Tibial artery (tissue), 4 donors: Measurements from ENCODE around the gene RFC3.

Experiments used
- DNase-seq, 2 donors: peaks; one replicate each; pipeline ENCODE4 v3.0.0-alpha.2; 2019
- H3K27ac ChIP-seq, 2 donors: fragments of 200-600 bp; sonication (generic) in 1 of 2; 1 replicate in 1 of 2; 2 replicates in 1 of 2; pipeline ENCODE4 v1.5.1; 2018 to 2019; ENCODE audit warnings: mild to moderate bottlenecking in 1 of 2
- H3K27me3 ChIP-seq, 2 donors: fragments of 200-600 bp; sonication (generic) in 1 of 2; one replicate each; pipeline versions ENCODE4 v1.5.1 to v1.6.0; 2016 to 2019
- H3K36me3 ChIP-seq, 3 donors: fragments of 200-600 bp; sonication (generic) in 2 of 3; one replicate each; pipeline ENCODE4 v1.5.1; 2016 to 2019; ENCODE audit warnings: mild to moderate bottlenecking in 2 of 3
- H3K4me1 ChIP-seq, 4 donors: fragments of 200-600 bp; sonication (generic) in 2 of 4; 1 replicate in 3 of 4; 2 replicates in 1 of 4; pipeline ENCODE4 v1.5.1; 2016 to 2019
- H3K4me3 ChIP-seq, 2 donors: fragments of 200-600 bp; sonication (generic) in 1 of 2; 1 replicate in 1 of 2; 2 replicates in 1 of 2; pipeline ENCODE4 v1.5.1; 2018 to 2019; ENCODE audit warnings: mild to moderate bottlenecking in 2 of 2
- H3K9me3 ChIP-seq, 3 donors: fragments of 200-600 bp; sonication (generic) in 1 of 3; one replicate each; pipeline ENCODE4 v1.5.1; 2016 to 2019
- intact Hi-C: fragments of 100-400 bp; cut with DNase I; formaldehyde crosslinking; loops from one replicate; pipeline ENCODE4 v1.15.0; 2023; ENCODE audit warnings: low total_unique reads
- TF ChIP-seq, protein P1 (sequence below), 2 experiments: fragments of 200-600 bp in 1 of 2; fragments of 450-650 bp in 1 of 2; IDR thresholded peaks; one replicate each; pipeline ENCODE4 v1.5.1; 2017 to 2019; ENCODE audit warnings: antibody characterized with exemption in 2 of 2, mild to moderate bottlenecking in 1 of 2, moderate library complexity in 1 of 2

Gene RFC3

GRCh38 chr13:33832872-33833271 is 14.9 kb downstream of the RFC3 start:
- Histone ChIP-seq H3K36me3 (peaks cover 25 to 41% (median 33%) of the 10 kb centered on the region in 3 donors), H3K27me3 (no peaks in the 10 kb centered on the region), H3K9me3 (no peaks in the 10 kb centered on the region), H3K4me1 (no peaks in the 10 kb centered on the region), H3K27ac (no peak overlapping the region), H3K4me3 (no peak overlapping the region)
- TF ChIP-seq, protein P1, sequence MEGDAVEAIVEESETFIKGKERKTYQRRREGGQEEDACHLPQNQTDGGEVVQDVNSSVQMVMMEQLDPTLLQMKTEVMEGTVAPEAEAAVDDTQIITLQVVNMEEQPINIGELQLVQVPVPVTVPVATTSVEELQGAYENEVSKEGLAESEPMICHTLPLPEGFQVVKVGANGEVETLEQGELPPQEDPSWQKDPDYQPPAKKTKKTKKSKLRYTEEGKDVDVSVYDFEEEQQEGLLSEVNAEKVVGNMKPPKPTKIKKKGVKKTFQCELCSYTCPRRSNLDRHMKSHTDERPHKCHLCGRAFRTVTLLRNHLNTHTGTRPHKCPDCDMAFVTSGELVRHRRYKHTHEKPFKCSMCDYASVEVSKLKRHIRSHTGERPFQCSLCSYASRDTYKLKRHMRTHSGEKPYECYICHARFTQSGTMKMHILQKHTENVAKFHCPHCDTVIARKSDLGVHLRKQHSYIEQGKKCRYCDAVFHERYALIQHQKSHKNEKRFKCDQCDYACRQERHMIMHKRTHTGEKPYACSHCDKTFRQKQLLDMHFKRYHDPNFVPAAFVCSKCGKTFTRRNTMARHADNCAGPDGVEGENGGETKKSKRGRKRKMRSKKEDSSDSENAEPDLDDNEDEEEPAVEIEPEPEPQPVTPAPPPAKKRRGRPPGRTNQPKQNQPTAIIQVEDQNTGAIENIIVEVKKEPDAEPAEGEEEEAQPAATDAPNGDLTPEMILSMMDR (IDR thresholded peaks at IDR 0.05) = no peak
- no peak for DNase-seq
- intact Hi-C loops = no loop called here

DNA sequence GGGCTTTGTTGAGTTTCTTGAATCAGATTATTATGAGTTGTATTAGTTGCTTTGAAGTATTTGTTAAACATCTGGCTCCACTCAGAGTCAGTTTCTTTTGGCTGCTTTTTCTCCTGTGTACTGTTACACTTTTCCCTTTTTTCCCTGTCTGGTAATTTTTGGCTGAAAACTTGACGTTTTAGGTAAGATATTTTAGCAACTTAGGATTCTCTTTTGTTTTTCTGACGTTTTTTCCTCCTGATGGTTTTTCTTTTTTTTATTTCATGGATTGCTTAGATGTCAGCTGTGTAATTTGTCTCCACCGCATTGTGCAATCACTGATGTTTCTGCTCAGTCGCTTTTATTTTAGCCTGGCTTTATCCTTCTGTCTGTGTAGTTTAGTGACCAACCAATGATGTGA is 20.7 kb downstream of the RFC3 start:
- H3K27ac ChIP-seq = no peak overlapping the region
- TF ChIP-seq, protein P1 (IDR thresholded peaks at IDR 0.05) = no peak

DNA sequence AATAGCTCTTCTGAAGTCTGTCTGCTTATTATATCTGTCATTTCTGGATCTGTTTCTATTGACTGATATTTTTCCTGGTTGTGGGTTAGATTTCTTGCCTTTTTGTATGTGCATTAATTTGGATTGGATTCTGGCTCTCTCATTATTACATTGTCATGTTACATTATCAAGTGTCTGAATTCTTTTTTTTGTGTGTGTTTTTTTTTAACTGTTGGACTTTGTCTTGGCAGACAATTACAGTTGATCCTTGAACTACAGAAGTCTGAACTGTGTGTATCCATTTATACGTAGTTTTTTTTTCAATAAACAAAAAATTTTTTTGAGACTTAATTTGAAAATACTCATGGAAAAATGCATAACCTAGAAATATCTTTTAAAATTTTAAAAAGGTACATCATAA is 22.5 kb downstream of the RFC3 start:
- H3K9me3 ChIP-seq = no peaks in the 10 kb centered on the region
- H3K4me3 ChIP-seq = no peak overlapping the region
- H3K4me1 ChIP-seq = no peaks in the 10 kb centered on the region
- H3K36me3 ChIP-seq = peaks cover 0 to 7% (median 4%) of the 10 kb centered on the region in 3 donors
- H3K27ac ChIP-seq = no peak overlapping the region
- intact Hi-C loops = no loop called here
- H3K27me3 ChIP-seq = no peaks in the 10 kb centered on the region
- no peak for DNase-seq
- TF ChIP-seq, protein P1 (IDR thresholded peaks at IDR 0.05) = no peak

More for the DNA sequence above, 20.7 kb downstream of the RFC3 start:
- Histone ChIP-seq H3K9me3 (no peaks in the 10 kb centered on the region), H3K36me3 (peaks cover 0 to 12% (median 7%) of the 10 kb centered on the region in 3 donors), H3K4me1 (no peaks in the 10 kb centered on the region), H3K4me3 (no peak overlapping the region), H3K27me3 (no peaks in the 10 kb centered on the region)
- intact Hi-C loops = no loop called here
- DNase-seq = no peak

GRCh38 chr13:33842207-33842606 is 24.3 kb downstream of the RFC3 start:
- Histone ChIP-seq H3K9me3 (no peaks in the 10 kb centered on the region), H3K4me3 (no peak overlapping the region), H3K4me1 (no peaks in the 10 kb centered on the region), H3K27ac (no peak overlapping the region), H3K36me3 (peaks cover 0 to 8% (median 0%) of the 10 kb centered on the region in 3 donors), H3K27me3 (no peaks in the 10 kb centered on the region)
- TF ChIP-seq, protein P1 (IDR thresholded peaks at IDR 0.05) = no peak
- intact Hi-C loops = no loop called here
- no peak for DNase-seq

DNA sequence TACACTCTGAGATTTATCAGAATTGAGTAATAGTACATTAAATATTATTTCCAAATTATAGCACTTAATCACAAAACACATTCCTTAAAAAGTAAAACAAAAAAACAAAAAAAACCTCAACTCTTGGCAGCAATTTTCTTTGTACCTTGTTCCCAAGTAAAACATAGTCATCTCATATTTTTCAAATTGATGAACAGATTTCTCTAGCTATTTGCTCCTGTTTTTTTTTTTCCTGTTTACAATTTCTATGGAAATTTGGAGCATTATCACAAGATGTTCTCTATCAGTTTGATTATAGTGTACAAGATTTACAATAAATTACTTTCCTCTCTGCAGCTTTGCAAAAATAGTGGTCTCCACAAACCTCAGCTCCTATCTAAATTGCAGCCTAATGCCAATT is 25.0 kb downstream of the RFC3 start:
- DNase-seq = no peak
- intact Hi-C loops = no loop called here
- Histone ChIP-seq H3K9me3 (no peaks in the 10 kb centered on the region), H3K27ac (no peak overlapping the region), H3K4me3 (no peak overlapping the region), H3K36me3 (peaks cover 0 to 8% (median 0%) of the 10 kb centered on the region in 3 donors), H3K4me1 (no peaks in the 10 kb centered on the region), H3K27me3 (no peaks in the 10 kb centered on the region)
- TF ChIP-seq, protein P1 (IDR thresholded peaks at IDR 0.05) = no peak
